ENCODE results near the gene CTNNBIP1. TPM values are rescaled to one million over a fixed set of nuclear protein-coding genes. Genes with fewer than 3 reads are reported as not detected.

CTNNBIP1 gene
- total and polyA plus RNA-seq, 2 donors (not counting 3 experiments of a cell fraction or from before 2014, with no cell fraction given) = 26.6 to 31.7 TPM

GRCh38 chr1:9882945-9883303 is 27.1 kb downstream of the CTNNBIP1 start:
- Histone ChIP-seq H4K20me1 (replicated peaks; ENCODE audit: control insufficient read depth, extremely low read depth, insufficient read depth, low read length) (no peaks in the 10 kb centered on the region), H3K9me3 (replicated peaks; ENCODE audit: control insufficient read depth, insufficient read depth, low read length) (no peaks in the 10 kb centered on the region), H3K4me2 (ENCODE audit: insufficient read depth, low read length) (no peak overlapping the region), H3K36me3 (ENCODE audit: control insufficient read depth in 2 of 2, extremely low read depth in 1 of 2, insufficient read depth in 2 of 2, low read length in 2 of 2) (peaks cover 0 to 2% of the 10 kb centered on the region in 2 experiments), H2AFZ (ENCODE audit: low read depth, low read length) (no peak overlapping the region), H3K4me1 (ENCODE audit: control insufficient read depth, extremely low read depth, insufficient read depth, low read length) (no peaks in the 10 kb centered on the region), H3K27ac (ENCODE audit: insufficient read depth, low read depth, low read length) (no peak overlapping the region), H3K9me1 (replicated peaks; ENCODE audit: control insufficient read depth, extremely low read depth, insufficient read depth, low read length) (no peaks in the 10 kb centered on the region), H3K27me3 (ENCODE audit: control insufficient read depth in 2 of 2, insufficient read depth in 2 of 2, low read length in 2 of 2) (no peaks in the 10 kb centered on the region), H3K4me3 (replicated peaks in 1 of 3; ENCODE audit: insufficient read depth in 1 of 3, low read depth in 1 of 3, low read length in 3 of 3) (no peak overlapping the region), H3K9ac (replicated peaks; ENCODE audit: extremely low read depth, insufficient read depth, low read length) (no peak overlapping the region), H3K79me2 (ENCODE audit: control insufficient read depth, insufficient read depth, low read length) (no peaks in the 10 kb centered on the region)
- POLR2A ChIA-PET = no interaction called here
- intact Hi-C loops (cut with micrococcal nuclease) (no loop called here), dilution Hi-C loops (cut with MboI; ENCODE audit: extremely low pct_ligation_motif_present, low sequenced_read_pairs) (no loop called here)
- DNase-seq (ENCODE audit: low read depth, low spot score) = no peak
- no peak for FAIRE-seq
- TF ChIP-seq EZH2 (IDR thresholded peaks at IDR 0.05; ENCODE audit: borderline replicate concordance, low read depth, low read length, severe bottlenecking) = no peak
- no peak for TF ChIP-seq MYC (IDR thresholded peaks at IDR 0.05; ENCODE audit: low read depth, low read length)
- TF ChIP-seq POLR2AphosphoS5 (IDR thresholded peaks at IDR 0.05; ENCODE audit: insufficient read depth, low read depth, low read length) = no peak
- TF ChIP-seq CTCF (IDR thresholded peaks at IDR 0.05; ENCODE audit: extremely low read depth in 1 of 2, insufficient read depth in 1 of 2, low read depth in 1 of 2, low read length in 2 of 2) = no peak
- no TSS peak for BruUV-seq (replicated peaks)
- CTCF ChIA-PET = interaction anchor here (1.8 kb wide), 1 partner anchor 10 kb away, joined by 4 read pairs; no protein-coding TSS in a partner anchor

- H3K36me3 ChIP-seq (ENCODE audit: control insufficient read depth in 2 of 2, extremely low read depth in 1 of 2, insufficient read depth in 2 of 2, low read length in 2 of 2) = peaks cover 0 to 2% of the 10 kb centered on the region in 2 experiments
- H3K27ac ChIP-seq (ENCODE audit: insufficient read depth, low read depth, low read length) = no peak overlapping the region
- ChIA-PET POLR2A (no interaction called here), CTCF (interaction anchor here (1.8 kb wide), 1 partner anchor 9 kb away, joined by 4 read pairs; no protein-coding TSS in a partner anchor)
- no peaks in the 10 kb centered on the region for H3K4me1 ChIP-seq (ENCODE audit: control insufficient read depth, extremely low read depth, insufficient read depth, low read length)
- BruUV-seq (replicated peaks) = no TSS peak
- H3K4me2 ChIP-seq (ENCODE audit: insufficient read depth, low read length) = no peak overlapping the region
- no peaks in the 10 kb centered on the region for H3K9me3 ChIP-seq (replicated peaks; ENCODE audit: control insufficient read depth, insufficient read depth, low read length)
- no peaks in the 10 kb centered on the region for H3K27me3 ChIP-seq (ENCODE audit: control insufficient read depth in 2 of 2, insufficient read depth in 2 of 2, low read length in 2 of 2)
- no peaks in the 10 kb centered on the region for H4K20me1 ChIP-seq (replicated peaks; ENCODE audit: control insufficient read depth, extremely low read depth, insufficient read depth, low read length)
- FAIRE-seq (no peak), DNase-seq (ENCODE audit: low read depth, low spot score) (no peak)
- intact Hi-C loops (cut with micrococcal nuclease) = no loop called here
- no peak overlapping the region for H3K4me3 ChIP-seq (replicated peaks in 1 of 3; ENCODE audit: insufficient read depth in 1 of 3, low read depth in 1 of 3, low read length in 3 of 3)
- TF ChIP-seq FOS (IDR thresholded peaks at IDR 0.05; ENCODE audit: borderline replicate concordance, insufficient read depth, low read length) = no peak
- TF ChIP-seq MAX (IDR thresholded peaks at IDR 0.05; ENCODE audit: insufficient read depth, insufficient read length) = no peak
- no peak for TF ChIP-seq MYC (IDR thresholded peaks at IDR 0.05; ENCODE audit: low read depth, low read length)
- no peak for TF ChIP-seq CTCF (IDR thresholded peaks at IDR 0.05; ENCODE audit: extremely low read depth in 1 of 2, insufficient read depth in 1 of 2, low read depth in 1 of 2, low read length in 2 of 2)
- TF ChIP-seq POLR2A (IDR thresholded peaks at IDR 0.05; ENCODE audit: low read depth, low read length) = no peak
- H3K79me2 ChIP-seq (ENCODE audit: control insufficient read depth, insufficient read depth, low read length) = no peaks in the 10 kb centered on the region
- H2AFZ ChIP-seq (ENCODE audit: low read depth, low read length) = no peak overlapping the region
- dilution Hi-C loops (cut with MboI; ENCODE audit: extremely low pct_ligation_motif_present, low sequenced_read_pairs) = no loop called here
- no peak overlapping the region for H3K9ac ChIP-seq (replicated peaks; ENCODE audit: extremely low read depth, insufficient read depth, low read length)
- no peaks in the 10 kb centered on the region for H3K9me1 ChIP-seq (replicated peaks; ENCODE audit: control insufficient read depth, extremely low read depth, insufficient read depth, low read length)
Observed at GRCh38 chr1:9882296-9882944, 27.6 kb downstream of the CTNNBIP1 start.
